PC-9 (cell line): ENCODE results near the gene CYFIP2. TPM values are rescaled to one million over a fixed set of nuclear protein-coding genes. Genes with fewer than 3 reads are reported as not detected.

ENCODE experiments used
- BruUV-seq: library from RNA; stranded (reverse); fragments of 400-500 nt; replicated peaks from 2 replicates; lab custom pipeline; 2021; lab: Mats Ljungman, UMichigan
- CTCF ChIA-PET: fragments of 300-600 bp; sonication (Branson Sonifier 250); formaldehyde crosslinking; loops from one replicate; lab custom pipeline; 2022; ENCODE audit warnings: antibody characterized with exemption; lab: Charles Lee
- POLR2A ChIA-PET: fragments of 300-600 bp; sonication (Branson Sonifier 250); formaldehyde crosslinking; loops from one replicate; lab custom pipeline; 2022; ENCODE audit warnings: antibody characterized with exemption; ENCODE audit not compliant: unreplicated experiment; lab: Charles Lee
- DNase-seq, 2 experiments: peaks; one replicate each; pipeline versions ENCODE4 v3.0.0 to v3.0.0-alpha.2; 2015 to 2022; ENCODE audit warnings: mixed read lengths in 1 of 2
- H2AFZ ChIP-seq: fragments of 200-600 bp; sonication (generic); 2 replicates; pipeline ENCODE4 v1.8.1; 2017; ENCODE audit warnings: antibody characterized with exemption
- H3F3A ChIP-seq: fragments of 200-600 bp; sonication (generic); 2 replicates; pipeline ENCODE4 v1.8.1; 2017; ENCODE audit warnings: antibody characterized with exemption, mild to moderate bottlenecking, low read depth; ENCODE audit not compliant: insufficient read depth
- H3K27ac ChIP-seq: fragments of 200-600 bp; sonication (generic); 2 replicates; pipeline ENCODE4 v1.6.1; 2016; ENCODE audit warnings: mixed run types
- H3K27me3 ChIP-seq: fragments of 200-600 bp; sonication (generic); 2 replicates; pipeline ENCODE4 v1.6.1; 2016; ENCODE audit warnings: low read depth, mixed run types; ENCODE audit not compliant: insufficient read depth
- H3K36me3 ChIP-seq: fragments of 200-600 bp; sonication (generic); 2 replicates; pipeline ENCODE4 v1.6.1; 2016; ENCODE audit warnings: low read depth, mixed run types
- H3K4me1 ChIP-seq: fragments of 200-600 bp; sonication (generic); replicated peaks from 2 replicates; pipeline ENCODE4 v1.6.1; 2016; ENCODE audit warnings: mixed run types; ENCODE audit not compliant: insufficient read depth
- H3K4me2 ChIP-seq: fragments of 200-600 bp; sonication (generic); 2 replicates; pipeline ENCODE4 v1.6.1; 2017; ENCODE audit warnings: mixed run types
- H3K4me3 ChIP-seq: fragments of 200-600 bp; sonication (generic); 2 replicates; pipeline ENCODE4 v1.6.1; 2016; ENCODE audit warnings: mixed run types
- H3K79me2 ChIP-seq: fragments of 200-600 bp; sonication (generic); 2 replicates; pipeline ENCODE4 v1.6.1; 2017; ENCODE audit warnings: low read depth, mixed run types
- H3K9me2 ChIP-seq: fragments of 200-600 bp; sonication (generic); 2 replicates; pipeline ENCODE4 v1.8.1; 2017; ENCODE audit warnings: mild to moderate bottlenecking; ENCODE audit not compliant: insufficient read depth
- H3K9me3 ChIP-seq: fragments of 200-600 bp; sonication (generic); 2 replicates; pipeline ENCODE4 v1.8.1; 2016; ENCODE audit warnings: low read depth; ENCODE audit not compliant: insufficient read depth
- H4K20me1 ChIP-seq: fragments of 200-600 bp; sonication (generic); 2 replicates; pipeline ENCODE4 v1.8.1; 2017; ENCODE audit not compliant: insufficient read depth
- EZH2 ChIP-seq: fragments of 200-600 bp; sonication (generic); IDR thresholded peaks from 2 replicates; pipeline ENCODE4 v1.8.0; 2017; ENCODE audit warnings: antibody characterized with exemption, low read depth
- intact Hi-C: fragments of 100-400 bp; cut with micrococcal nuclease; formaldehyde crosslinking; loops from one replicate; pipeline ENCODE4 v1.10.0; 2022; ENCODE audit not compliant: unreplicated experiment
- total RNA-seq: library from RNA; stranded (reverse); gene quantifications from 2 replicates; pipeline ENCODE4 v1.2.3, GENCODE V29; 2021
- TF ChIP-seq, protein P1 (sequence below): fragments of 200-600 bp; sonication (generic); conservative IDR thresholded peaks from 2 replicates; pipeline ENCODE4 v1.6.1; 2017; ENCODE audit warnings: mixed run types, antibody characterized with exemption, mild to moderate bottlenecking, moderate library complexity

CYFIP2 gene
- total RNA-seq, 1 experiment from 2014 or later: not detected

- CTCF ChIA-PET: no interaction called here
- TF ChIP-seq, protein P1, sequence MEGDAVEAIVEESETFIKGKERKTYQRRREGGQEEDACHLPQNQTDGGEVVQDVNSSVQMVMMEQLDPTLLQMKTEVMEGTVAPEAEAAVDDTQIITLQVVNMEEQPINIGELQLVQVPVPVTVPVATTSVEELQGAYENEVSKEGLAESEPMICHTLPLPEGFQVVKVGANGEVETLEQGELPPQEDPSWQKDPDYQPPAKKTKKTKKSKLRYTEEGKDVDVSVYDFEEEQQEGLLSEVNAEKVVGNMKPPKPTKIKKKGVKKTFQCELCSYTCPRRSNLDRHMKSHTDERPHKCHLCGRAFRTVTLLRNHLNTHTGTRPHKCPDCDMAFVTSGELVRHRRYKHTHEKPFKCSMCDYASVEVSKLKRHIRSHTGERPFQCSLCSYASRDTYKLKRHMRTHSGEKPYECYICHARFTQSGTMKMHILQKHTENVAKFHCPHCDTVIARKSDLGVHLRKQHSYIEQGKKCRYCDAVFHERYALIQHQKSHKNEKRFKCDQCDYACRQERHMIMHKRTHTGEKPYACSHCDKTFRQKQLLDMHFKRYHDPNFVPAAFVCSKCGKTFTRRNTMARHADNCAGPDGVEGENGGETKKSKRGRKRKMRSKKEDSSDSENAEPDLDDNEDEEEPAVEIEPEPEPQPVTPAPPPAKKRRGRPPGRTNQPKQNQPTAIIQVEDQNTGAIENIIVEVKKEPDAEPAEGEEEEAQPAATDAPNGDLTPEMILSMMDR: no peak
- TF ChIP-seq EZH2: no peak
- no peak overlapping the region for H2AFZ ChIP-seq
Measured at GRCh38 chr5:157303023-157303422, 37.1 kb downstream of the CYFIP2 start.

GRCh38 chr5:157303667-157304327, 37.9 kb downstream of the CYFIP2 start:
- no peaks in the 10 kb centered on the region for H3K9me2 ChIP-seq
- no peak overlapping the region for H3K4me2 ChIP-seq
- H3K36me3 ChIP-seq: no peaks in the 10 kb centered on the region
- no peak overlapping the region for H3K4me3 ChIP-seq
- H3F3A ChIP-seq: no peaks in the 10 kb centered on the region
- H3K79me2 ChIP-seq: no peaks in the 10 kb centered on the region
- no peaks in the 10 kb centered on the region for H3K4me1 ChIP-seq
- no peak overlapping the region for H2AFZ ChIP-seq
- no peaks in the 10 kb centered on the region for H3K9me3 ChIP-seq
- DNase-seq: no peak
- intact Hi-C loops: no loop called here
- H3K27ac ChIP-seq: no peak overlapping the region
- POLR2A ChIA-PET: interaction anchor here (0.6 kb wide), 1 partner anchor 935 kb away, joined by 4 read pairs; no protein-coding TSS in a partner anchor
- CTCF ChIA-PET: interaction anchor here (0.6 kb wide), 1 partner anchor 439 kb away, joined by 3 read pairs; the partner anchor contains the start of gene LSM11
- H4K20me1 ChIP-seq: no peaks in the 10 kb centered on the region
- peaks cover 15% of the 10 kb centered on the region for H3K27me3 ChIP-seq
- no TSS peak for BruUV-seq
- TF ChIP-seq EZH2: no peak
- TF ChIP-seq, protein P1: peak; percentile 41; the same call in 1 of the 2 replicates

More at GRCh38 chr5:157303023-157303422, 37.1 kb downstream of the CYFIP2 start:
- Histone ChIP-seq H3K36me3 (no peaks in the 10 kb centered on the region), H4K20me1 (no peaks in the 10 kb centered on the region), H3K9me3 (no peaks in the 10 kb centered on the region), H3F3A (no peaks in the 10 kb centered on the region), H3K9me2 (no peaks in the 10 kb centered on the region), H3K79me2 (no peaks in the 10 kb centered on the region), H3K27ac (no peak overlapping the region), H3K4me2 (no peak overlapping the region), H3K4me3 (no peak overlapping the region), H3K4me1 (no peaks in the 10 kb centered on the region), H3K27me3 (peaks cover 8% of the 10 kb centered on the region)
- no peak for DNase-seq
- POLR2A ChIA-PET: interaction anchor here (0.6 kb wide), 1 partner anchor 936 kb away, joined by 4 read pairs; no protein-coding TSS in a partner anchor
- intact Hi-C loops: no loop called here
- no TSS peak for BruUV-seq

GRCh38 chr5:157306081-157306480, 40.2 kb downstream of the CYFIP2 start:
- BruUV-seq: no TSS peak
- Histone ChIP-seq H3K4me2 (no peak overlapping the region), H2AFZ (no peak overlapping the region), H3K27me3 (peaks cover 22% of the 10 kb centered on the region), H3K27ac (no peak overlapping the region), H3K9me2 (no peaks in the 10 kb centered on the region), H3K4me3 (no peak overlapping the region), H4K20me1 (no peaks in the 10 kb centered on the region), H3K79me2 (no peaks in the 10 kb centered on the region), H3K9me3 (no peaks in the 10 kb centered on the region), H3K36me3 (no peaks in the 10 kb centered on the region), H3F3A (no peaks in the 10 kb centered on the region), H3K4me1 (no peaks in the 10 kb centered on the region)
- no peak for DNase-seq
- ChIA-PET CTCF (interaction anchor here (0.8 kb wide), 1 partner anchor 1293 kb away, joined by 3 read pairs; no protein-coding TSS in a partner anchor), POLR2A (no interaction called here)
- no peak for TF ChIP-seq EZH2
- TF ChIP-seq, protein P1: no peak
- intact Hi-C loops: no loop called here
